Astrocyte (in vitro differentiated cells and primary cell): ENCODE results near the gene CDC37. TPM values are rescaled to one million over a fixed set of nuclear protein-coding genes. Genes with fewer than 3 reads are reported as not detected.

ENCODE experiments used
- DNase-seq: peaks from one replicate; pipeline ENCODE4 v3.0.0-alpha.2; 2010; ENCODE audit warnings: low read depth
- FAIRE-seq: peaks from 2 replicates; lab custom pipeline; 2011; peaks lifted over from hg19 to GRCh38; lab: Jason Lieb, UNC
- H2AFZ ChIP-seq: 2 replicates; pipeline ENCODE4 v1.6.0; 2012; ENCODE audit warnings: low read depth, low read length, inconsistent platforms
- H3K27ac ChIP-seq: 2 replicates; pipeline ENCODE4 v1.5.1; 2011; ENCODE audit warnings: low read depth, low read length, inconsistent platforms
- H3K27me3 ChIP-seq: 2 replicates; pipeline ENCODE4 v1.6.0; 2011; ENCODE audit warnings: low read length, inconsistent platforms; ENCODE audit not compliant: insufficient read depth
- H3K36me3 ChIP-seq: 2 replicates; pipeline ENCODE4 v1.5.1; 2011; ENCODE audit warnings: low read length, inconsistent platforms; ENCODE audit not compliant: insufficient read depth
- H3K4me1 ChIP-seq: 2 replicates; pipeline ENCODE4 v1.5.1; 2011; ENCODE audit warnings: low read length, inconsistent platforms; ENCODE audit not compliant: insufficient read depth
- H3K4me2 ChIP-seq: 2 replicates; pipeline ENCODE4 v1.6.0; 2012; ENCODE audit warnings: low read length, inconsistent platforms
- H3K4me3 ChIP-seq: 2 replicates; pipeline ENCODE4 v1.5.1; 2011; ENCODE audit warnings: low read depth, mild to moderate bottlenecking, low read length, inconsistent platforms; ENCODE audit not compliant: insufficient read depth
- H3K79me2 ChIP-seq: 2 replicates; pipeline ENCODE4 v1.6.0; 2012; ENCODE audit warnings: mild to moderate bottlenecking, low read length, inconsistent platforms; ENCODE audit not compliant: insufficient read depth
- H3K9ac ChIP-seq: 2 replicates; pipeline ENCODE4 v1.6.0; 2012; ENCODE audit warnings: mild to moderate bottlenecking, low read length, inconsistent platforms
- H3K9me3 ChIP-seq: 2 replicates; pipeline ENCODE4 v1.5.1; 2012; ENCODE audit warnings: low read depth, mild to moderate bottlenecking, low read length, inconsistent platforms; ENCODE audit not compliant: insufficient read depth
- H4K20me1 ChIP-seq: 2 replicates; pipeline ENCODE4 v1.6.0; 2012; ENCODE audit warnings: low read length, inconsistent platforms; ENCODE audit not compliant: insufficient read depth
- H3K27ac Mint-ChIP-seq: one replicate; pipeline ENCODE4 v1.8.0; 2021; ENCODE audit warnings: mild to moderate bottlenecking, mixed read lengths; ENCODE audit not compliant: unreplicated experiment
- H3K27me3 Mint-ChIP-seq: one replicate; pipeline ENCODE4 v1.8.0; 2021; ENCODE audit warnings: low read depth, mixed read lengths; ENCODE audit not compliant: unreplicated experiment
- H3K36me3 Mint-ChIP-seq: one replicate; pipeline ENCODE4 v1.8.0; 2021; ENCODE audit warnings: low read depth, mixed read lengths; ENCODE audit not compliant: unreplicated experiment
- H3K4me1 Mint-ChIP-seq: one replicate; pipeline ENCODE4 v1.8.0; 2021; ENCODE audit warnings: low read depth, mixed read lengths; ENCODE audit not compliant: unreplicated experiment
- H3K4me3 Mint-ChIP-seq: one replicate; pipeline ENCODE4 v1.8.0; 2021; ENCODE audit warnings: mild to moderate bottlenecking, moderate library complexity, mixed read lengths; ENCODE audit not compliant: unreplicated experiment
- H3K9me3 Mint-ChIP-seq: one replicate; pipeline ENCODE4 v1.8.0; 2021; ENCODE audit warnings: mild to moderate bottlenecking, mixed read lengths; ENCODE audit not compliant: unreplicated experiment
- EZH2 ChIP-seq: IDR thresholded peaks from 2 replicates; pipeline ENCODE4 v1.6.1; 2012; ENCODE audit warnings: mild to moderate bottlenecking, low read length, inconsistent platforms; ENCODE audit not compliant: insufficient read depth
- total RNA-seq: library from RNA; stranded (reverse); gene quantifications from 2 replicates; pipeline ENCODE4 v1.2.1, GENCODE V29; 2021
- TF ChIP-seq, protein P1 (sequence below): IDR thresholded peaks from 2 replicates; pipeline ENCODE4 v1.5.1; 2011; ENCODE audit warnings: low read depth, mild to moderate bottlenecking, inconsistent platforms, low read length, moderate library complexity; ENCODE audit not compliant: insufficient read depth

Gene CDC37
- total RNA-seq, 1 donor from 2014 or later, result 240 TPM

DNA sequence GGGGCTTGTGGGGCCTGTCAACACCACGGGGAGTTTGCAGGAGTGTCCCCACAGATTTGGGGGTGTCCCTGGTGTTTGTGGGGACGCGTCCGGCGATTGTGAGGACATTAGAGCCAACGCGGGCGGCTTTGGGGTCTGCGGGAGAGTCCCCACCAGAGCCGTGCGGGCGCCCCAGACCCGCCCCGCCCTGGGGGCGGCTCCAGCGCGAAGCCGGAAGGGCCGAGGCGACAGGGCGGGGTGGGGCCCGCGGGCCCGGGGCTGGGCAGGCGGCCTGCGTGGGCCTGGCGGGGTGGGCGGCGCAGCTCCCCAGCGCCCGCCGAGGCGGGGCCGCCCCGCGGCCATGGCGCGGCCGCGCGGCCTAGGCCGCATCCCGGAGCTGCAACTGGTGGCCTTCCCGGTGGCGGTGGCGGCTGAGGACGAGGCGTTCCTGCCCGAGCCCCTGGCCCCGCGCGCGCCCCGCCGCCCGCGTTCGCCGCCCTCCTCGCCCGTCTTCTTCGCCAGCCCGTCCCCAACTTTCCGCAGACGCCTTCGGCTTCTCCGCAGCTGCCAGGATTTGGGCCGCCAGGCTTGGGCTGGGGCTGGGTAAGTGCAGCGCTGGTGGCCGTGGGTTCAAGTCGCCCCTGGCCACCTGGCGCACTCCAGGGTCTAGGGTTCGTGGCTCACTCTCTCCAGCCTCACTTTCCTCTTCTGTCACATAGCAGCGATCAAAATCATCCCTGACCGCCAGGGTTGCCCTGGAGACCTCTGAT is 27.3 kb upstream of the CDC37 start:
- H3K36me3 Mint-ChIP-seq, result peaks cover 2% of the 10 kb centered on the region
- peak overlapping the region; percentile 59 for H3K9ac ChIP-seq
- peak overlapping the region; percentile 52 for H3K4me3 ChIP-seq
- DNase-seq, result no peak
- no peak overlapping the region for H3K27ac ChIP-seq
- no peak for FAIRE-seq
- H3K9me3 ChIP-seq, result no peaks in the 10 kb centered on the region
- peak overlapping the region; percentile 76 for H3K4me2 ChIP-seq
- H3K4me3 Mint-ChIP-seq, result peak overlapping the region; percentile 50
- no peaks in the 10 kb centered on the region for H3K36me3 ChIP-seq
- peak overlapping the region; percentile 62 for H2AFZ ChIP-seq
- H3K4me1 ChIP-seq, result peaks cover 10% of the 10 kb centered on the region
- TF ChIP-seq, protein P1, sequence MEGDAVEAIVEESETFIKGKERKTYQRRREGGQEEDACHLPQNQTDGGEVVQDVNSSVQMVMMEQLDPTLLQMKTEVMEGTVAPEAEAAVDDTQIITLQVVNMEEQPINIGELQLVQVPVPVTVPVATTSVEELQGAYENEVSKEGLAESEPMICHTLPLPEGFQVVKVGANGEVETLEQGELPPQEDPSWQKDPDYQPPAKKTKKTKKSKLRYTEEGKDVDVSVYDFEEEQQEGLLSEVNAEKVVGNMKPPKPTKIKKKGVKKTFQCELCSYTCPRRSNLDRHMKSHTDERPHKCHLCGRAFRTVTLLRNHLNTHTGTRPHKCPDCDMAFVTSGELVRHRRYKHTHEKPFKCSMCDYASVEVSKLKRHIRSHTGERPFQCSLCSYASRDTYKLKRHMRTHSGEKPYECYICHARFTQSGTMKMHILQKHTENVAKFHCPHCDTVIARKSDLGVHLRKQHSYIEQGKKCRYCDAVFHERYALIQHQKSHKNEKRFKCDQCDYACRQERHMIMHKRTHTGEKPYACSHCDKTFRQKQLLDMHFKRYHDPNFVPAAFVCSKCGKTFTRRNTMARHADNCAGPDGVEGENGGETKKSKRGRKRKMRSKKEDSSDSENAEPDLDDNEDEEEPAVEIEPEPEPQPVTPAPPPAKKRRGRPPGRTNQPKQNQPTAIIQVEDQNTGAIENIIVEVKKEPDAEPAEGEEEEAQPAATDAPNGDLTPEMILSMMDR, result no peak
- TF ChIP-seq EZH2, result no peak
- no peaks in the 10 kb centered on the region for H3K79me2 ChIP-seq
- H4K20me1 ChIP-seq, result no peaks in the 10 kb centered on the region
- peaks cover 3% of the 10 kb centered on the region for H3K4me1 Mint-ChIP-seq
- H3K9me3 Mint-ChIP-seq, result peaks cover 4% of the 10 kb centered on the region
- H3K27ac Mint-ChIP-seq, result no peak overlapping the region
- peaks cover 13% of the 10 kb centered on the region for H3K27me3 ChIP-seq
- H3K27me3 Mint-ChIP-seq, result peaks cover 66% of the 10 kb centered on the region

DNA sequence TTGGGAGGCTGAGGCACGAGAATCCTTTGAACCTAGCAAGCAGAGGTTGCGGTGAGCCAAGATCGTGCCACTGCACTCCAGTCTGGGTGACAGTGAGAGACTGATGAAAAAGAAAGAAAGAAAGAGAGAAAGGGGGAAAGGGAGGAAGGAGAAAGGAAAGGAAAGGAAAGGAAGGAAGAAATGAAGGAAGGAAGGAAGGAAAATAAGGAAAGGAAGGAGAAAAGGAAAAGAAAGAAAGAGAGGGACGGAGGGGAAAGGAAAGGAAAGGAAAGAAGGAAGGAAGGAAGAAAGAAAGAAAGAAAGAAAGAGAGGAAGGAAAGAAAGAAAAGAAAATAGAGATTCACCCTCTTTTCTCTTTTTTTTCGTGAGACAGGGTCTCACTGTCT is 25.6 kb upstream of the CDC37 start:
- TF ChIP-seq EZH2, result no peak
- TF ChIP-seq, protein P1, result no peak
- peaks cover 4% of the 10 kb centered on the region for H3K9me3 Mint-ChIP-seq
- no peak overlapping the region for H2AFZ ChIP-seq

DNA sequence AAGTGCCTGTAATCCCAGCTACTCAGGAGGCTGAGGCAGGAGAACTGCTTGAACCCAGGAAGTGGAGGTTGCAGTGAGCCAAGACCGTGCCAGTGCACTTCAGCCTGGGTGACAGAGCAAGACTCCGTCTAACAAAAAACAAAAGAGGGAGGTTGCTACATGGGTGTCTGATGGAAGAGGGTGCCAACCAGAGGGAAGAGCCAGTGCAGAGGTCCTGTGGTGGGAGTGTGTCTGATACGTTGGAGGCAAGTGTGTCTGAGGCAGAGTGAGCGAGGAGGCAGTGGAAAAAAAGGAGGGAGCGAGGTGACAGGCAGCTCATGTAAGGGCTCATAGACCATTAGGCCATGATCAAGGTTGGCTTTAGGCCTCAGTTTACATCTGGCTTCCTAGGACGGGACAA is 23.8 kb upstream of the CDC37 start:
- Histone ChIP-seq H3K4me3 (no peak overlapping the region), H3K79me2 (no peaks in the 10 kb centered on the region), H4K20me1 (peaks cover 2% of the 10 kb centered on the region), H3K9me3 (no peaks in the 10 kb centered on the region), H3K36me3 (no peaks in the 10 kb centered on the region), H3K4me2 (no peak overlapping the region), H3K27me3 (peaks cover 25% of the 10 kb centered on the region), H3K27ac (no peak overlapping the region), H3K4me1 (peaks cover 21% of the 10 kb centered on the region), H2AFZ (no peak overlapping the region), H3K9ac (no peak overlapping the region)
- no peak for TF ChIP-seq EZH2
- TF ChIP-seq, protein P1, result no peak
- no peak overlapping the region for H3K4me3 Mint-ChIP-seq
- DNase-seq, result no peak
- peaks cover 4% of the 10 kb centered on the region for H3K9me3 Mint-ChIP-seq
- H3K36me3 Mint-ChIP-seq, result peaks cover 2% of the 10 kb centered on the region
- peaks cover 76% of the 10 kb centered on the region for H3K27me3 Mint-ChIP-seq
- no peak overlapping the region for H3K27ac Mint-ChIP-seq
- no peaks in the 10 kb centered on the region for H3K4me1 Mint-ChIP-seq
- no peak for FAIRE-seq

More for the DNA sequence above, 25.6 kb upstream of the CDC37 start:
- Histone ChIP-seq H3K4me2 (no peak overlapping the region), H3K9ac (no peak overlapping the region), H3K27me3 (peaks cover 23% of the 10 kb centered on the region), H3K79me2 (no peaks in the 10 kb centered on the region), H3K36me3 (no peaks in the 10 kb centered on the region), H3K27ac (no peak overlapping the region), H3K4me1 (peaks cover 18% of the 10 kb centered on the region), H3K9me3 (no peaks in the 10 kb centered on the region), H3K4me3 (no peak overlapping the region), H4K20me1 (no peaks in the 10 kb centered on the region)
- peaks cover 2% of the 10 kb centered on the region for H3K36me3 Mint-ChIP-seq
- H3K4me3 Mint-ChIP-seq, result no peak overlapping the region
- H3K27ac Mint-ChIP-seq, result no peak overlapping the region
- H3K4me1 Mint-ChIP-seq, result peaks cover 3% of the 10 kb centered on the region
- H3K27me3 Mint-ChIP-seq, result peaks cover 71% of the 10 kb centered on the region
- DNase-seq (no peak), FAIRE-seq (no peak)
